ENCODE data around the gene EML4. TPM values are rescaled to one million over a fixed set of nuclear protein-coding genes. Genes with fewer than 3 reads are reported as not detected.

EML4 gene
- total and polyA plus RNA-seq, 2 of the 13 experiments (the other 11 are each of a cell fraction or from before 2014, with no cell fraction given), result 243 to 476 TPM

DNA sequence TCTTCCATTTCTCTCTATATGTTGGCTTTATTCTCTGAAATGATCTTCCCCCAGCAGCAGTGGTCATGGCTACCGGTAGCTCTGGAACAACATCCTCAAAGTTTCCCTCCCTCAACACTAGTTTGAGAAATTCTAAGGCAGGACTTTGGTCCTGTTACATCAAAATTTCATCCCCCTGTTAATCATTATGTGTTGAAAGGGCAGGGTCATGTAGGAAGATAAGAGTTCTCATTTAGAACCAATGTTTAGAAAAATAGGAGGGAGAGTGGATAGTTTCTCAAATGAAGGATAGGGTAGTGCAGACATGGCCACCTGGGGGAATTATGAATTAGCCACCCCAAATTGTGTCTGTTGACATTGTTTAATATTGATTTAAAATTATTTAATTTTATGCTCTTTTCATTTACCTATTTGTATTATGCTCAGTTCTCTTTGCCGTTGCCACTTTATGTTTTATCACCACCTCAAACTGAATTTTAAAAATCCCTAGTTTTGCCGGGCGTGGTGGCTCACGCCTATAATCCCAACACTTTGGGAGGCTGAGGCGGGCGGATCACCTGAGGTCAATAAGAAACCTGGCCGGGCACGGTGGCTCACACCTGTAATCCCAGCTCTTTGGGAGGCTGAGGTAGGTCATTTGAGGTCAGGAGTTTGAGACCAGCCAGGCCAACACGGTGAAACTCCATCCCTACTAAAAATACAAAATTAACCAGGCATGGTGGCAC lies 22.3 kb downstream of the EML4 start (continued):
- TF ChIP-seq ETS1 (CRISPR knock-in tag; IDR thresholded peaks at IDR 0.05) (no peak), ZNF577 (CRISPR knock-in tag; IDR thresholded peaks at IDR 0.05; ENCODE audit: borderline replicate concordance, low read depth) (no peak), ZNF687 (CRISPR knock-in tag; IDR thresholded peaks at IDR 0.05) (peak; percentile 59), MED13 (CRISPR knock-in tag; IDR thresholded peaks at IDR 0.05) (peak; percentile 94), AHR (CRISPR knock-in tag; IDR thresholded peaks at IDR 0.05) (no peak), ARID2 (CRISPR knock-in tag; IDR thresholded peaks at IDR 0.05; ENCODE audit: borderline replicate concordance) (peak; percentile 45; the same call in 1 of the 2 replicates), ZNF225 (CRISPR knock-in tag; IDR thresholded peaks at IDR 0.05) (no peak), SIX4 (CRISPR knock-in tag; IDR thresholded peaks at IDR 0.05) (peak; percentile 82; the same call in 1 of the 2 replicates), IKZF5 (CRISPR knock-in tag; IDR thresholded peaks at IDR 0.05) (peak; percentile 70), ZNF263 (CRISPR knock-in tag; IDR thresholded peaks at IDR 0.05) (no peak), ZNF235 (CRISPR knock-in tag; IDR thresholded peaks at IDR 0.05; ENCODE audit: borderline replicate concordance) (no peak), ZNF383 (CRISPR knock-in tag; IDR thresholded peaks at IDR 0.05; ENCODE audit: borderline replicate concordance) (no peak), SPEN (CRISPR knock-in tag; IDR thresholded peaks at IDR 0.05; ENCODE audit: low read depth) (peak; percentile 34; the same call in 1 of the 2 replicates), ZNF746 (CRISPR knock-in tag; IDR thresholded peaks at IDR 0.05) (no peak; the same call in 1 of the 2 replicates), ZNF850 (CRISPR knock-in tag; conservative IDR thresholded peaks at IDR 0.05) (no peak), ZNF468 (CRISPR knock-in tag; IDR thresholded peaks at IDR 0.05) (no peak), ZNF276 (CRISPR knock-in tag; IDR thresholded peaks at IDR 0.05; ENCODE audit: low read depth) (no peak)
- TF ChIP-seq, protein P1, sequence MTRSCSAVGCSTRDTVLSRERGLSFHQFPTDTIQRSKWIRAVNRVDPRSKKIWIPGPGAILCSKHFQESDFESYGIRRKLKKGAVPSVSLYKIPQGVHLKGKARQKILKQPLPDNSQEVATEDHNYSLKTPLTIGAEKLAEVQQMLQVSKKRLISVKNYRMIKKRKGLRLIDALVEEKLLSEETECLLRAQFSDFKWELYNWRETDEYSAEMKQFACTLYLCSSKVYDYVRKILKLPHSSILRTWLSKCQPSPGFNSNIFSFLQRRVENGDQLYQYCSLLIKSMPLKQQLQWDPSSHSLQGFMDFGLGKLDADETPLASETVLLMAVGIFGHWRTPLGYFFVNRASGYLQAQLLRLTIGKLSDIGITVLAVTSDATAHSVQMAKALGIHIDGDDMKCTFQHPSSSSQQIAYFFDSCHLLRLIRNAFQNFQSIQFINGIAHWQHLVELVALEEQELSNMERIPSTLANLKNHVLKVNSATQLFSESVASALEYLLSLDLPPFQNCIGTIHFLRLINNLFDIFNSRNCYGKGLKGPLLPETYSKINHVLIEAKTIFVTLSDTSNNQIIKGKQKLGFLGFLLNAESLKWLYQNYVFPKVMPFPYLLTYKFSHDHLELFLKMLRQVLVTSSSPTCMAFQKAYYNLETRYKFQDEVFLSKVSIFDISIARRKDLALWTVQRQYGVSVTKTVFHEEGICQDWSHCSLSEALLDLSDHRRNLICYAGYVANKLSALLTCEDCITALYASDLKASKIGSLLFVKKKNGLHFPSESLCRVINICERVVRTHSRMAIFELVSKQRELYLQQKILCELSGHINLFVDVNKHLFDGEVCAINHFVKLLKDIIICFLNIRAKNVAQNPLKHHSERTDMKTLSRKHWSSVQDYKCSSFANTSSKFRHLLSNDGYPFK (CRISPR knock-in tag; IDR thresholded peaks at IDR 0.05; ENCODE audit: borderline replicate concordance), result no peak

Measured in HepG2 (cell line).